Measurements from ENCODE around the gene SLC27A2. TPM values are rescaled to one million over a fixed set of nuclear protein-coding genes. Genes with fewer than 3 reads are reported as not detected.

Gene SLC27A2
- total and polyA plus RNA-seq, 2 donors (not counting 1 experiment from before 2014, with no cell fraction given) = 0.49 to 0.66 TPM

GRCh38 chr15:50206020-50206419, 24.0 kb downstream of the SLC27A2 start:
- Histone ChIP-seq H2AFZ (ENCODE audit: low read length) (no peak overlapping the region), H4K20me1 (ENCODE audit: control insufficient read depth, extremely low read depth, insufficient read depth, low read length) (no peaks in the 10 kb centered on the region), H3K4me3 (replicated peaks in 1 of 4; ENCODE audit: control extremely low read depth in 1 of 4, insufficient read depth in 1 of 4, low read depth in 3 of 4, low read length in 4 of 4) (no peak overlapping the region), H3K9ac (ENCODE audit: insufficient read depth, low read length) (no peak overlapping the region), H3K79me2 (ENCODE audit: control insufficient read depth, insufficient read depth, low read length) (no peaks in the 10 kb centered on the region), H3K36me3 (ENCODE audit: control insufficient read depth, insufficient read depth, low read length) (no peaks in the 10 kb centered on the region), H3K27me3 (ENCODE audit: control insufficient read depth, insufficient read depth, low read length) (peaks cover 12% of the 10 kb centered on the region), H3K27ac (ENCODE audit: insufficient read depth, low read length) (no peak overlapping the region), H3K4me1 (ENCODE audit: control insufficient read depth, extremely low read depth, insufficient read depth, low read length) (no peaks in the 10 kb centered on the region), H3K9me3 (ENCODE audit: control insufficient read depth, insufficient read depth, low read depth, low read length) (no peaks in the 10 kb centered on the region), H3K4me2 (ENCODE audit: extremely low read depth, insufficient read depth, low read length) (no peak overlapping the region)
- no peak for DNase-seq (ENCODE audit: low read depth in 2 of 2)
- no peak for TF ChIP-seq EZH2 (IDR thresholded peaks at IDR 0.05; ENCODE audit: low read length, missing control alignments)
- TF ChIP-seq CTCF (conservative IDR thresholded peaks at IDR 0.05 in 1 of 2, IDR thresholded peaks at IDR 0.05 in 1 of 2; ENCODE audit: low read depth in 1 of 2, low read length in 2 of 2) = no peak

- Histone ChIP-seq H2AFZ (ENCODE audit: low read length) (no peak overlapping the region), H3K4me1 (ENCODE audit: control insufficient read depth, extremely low read depth, insufficient read depth, low read length) (no peaks in the 10 kb centered on the region), H3K36me3 (ENCODE audit: control insufficient read depth, insufficient read depth, low read length) (no peaks in the 10 kb centered on the region), H3K4me2 (ENCODE audit: extremely low read depth, insufficient read depth, low read length) (no peak overlapping the region), H3K79me2 (ENCODE audit: control insufficient read depth, insufficient read depth, low read length) (no peaks in the 10 kb centered on the region), H4K20me1 (ENCODE audit: control insufficient read depth, extremely low read depth, insufficient read depth, low read length) (no peaks in the 10 kb centered on the region), H3K27me3 (ENCODE audit: control insufficient read depth, insufficient read depth, low read length) (peaks cover 12% of the 10 kb centered on the region), H3K9ac (ENCODE audit: insufficient read depth, low read length) (no peak overlapping the region), H3K9me3 (ENCODE audit: control insufficient read depth, insufficient read depth, low read depth, low read length) (no peaks in the 10 kb centered on the region), H3K27ac (ENCODE audit: insufficient read depth, low read length) (no peak overlapping the region), H3K4me3 (replicated peaks in 1 of 4; ENCODE audit: control extremely low read depth in 1 of 4, insufficient read depth in 1 of 4, low read depth in 3 of 4, low read length in 4 of 4) (no peak overlapping the region)
- no peak for DNase-seq (ENCODE audit: low read depth in 2 of 2)
- no peak for TF ChIP-seq CTCF (conservative IDR thresholded peaks at IDR 0.05 in 1 of 2, IDR thresholded peaks at IDR 0.05 in 1 of 2; ENCODE audit: low read depth in 1 of 2, low read length in 2 of 2)
- no peak for TF ChIP-seq EZH2 (IDR thresholded peaks at IDR 0.05; ENCODE audit: low read length, missing control alignments)
Observed at GRCh38 chr15:50209809-50210208, 27.8 kb downstream of the SLC27A2 start.

GRCh38 chr15:50210462-50211157, 28.6 kb downstream of the SLC27A2 start:
- H3K4me1 ChIP-seq (ENCODE audit: control insufficient read depth, extremely low read depth, insufficient read depth, low read length) = no peaks in the 10 kb centered on the region
- H3K79me2 ChIP-seq (ENCODE audit: control insufficient read depth, insufficient read depth, low read length) = no peaks in the 10 kb centered on the region
- H2AFZ ChIP-seq (ENCODE audit: low read length) = no peak overlapping the region
- no peaks in the 10 kb centered on the region for H3K9me3 ChIP-seq (ENCODE audit: control insufficient read depth, insufficient read depth, low read depth, low read length)
- H3K27ac ChIP-seq (ENCODE audit: insufficient read depth, low read length) = no peak overlapping the region
- no peak overlapping the region for H3K9ac ChIP-seq (ENCODE audit: insufficient read depth, low read length)
- H3K4me3 ChIP-seq (replicated peaks in 1 of 4; ENCODE audit: control extremely low read depth in 1 of 4, insufficient read depth in 1 of 4, low read depth in 3 of 4, low read length in 4 of 4) = no peak overlapping the region
- no peak overlapping the region for H3K4me2 ChIP-seq (ENCODE audit: extremely low read depth, insufficient read depth, low read length)
- no peaks in the 10 kb centered on the region for H4K20me1 ChIP-seq (ENCODE audit: control insufficient read depth, extremely low read depth, insufficient read depth, low read length)
- no peak for DNase-seq (ENCODE audit: low read depth in 2 of 2)
- no peaks in the 10 kb centered on the region for H3K36me3 ChIP-seq (ENCODE audit: control insufficient read depth, insufficient read depth, low read length)
- H3K27me3 ChIP-seq (ENCODE audit: control insufficient read depth, insufficient read depth, low read length) = peaks cover 9% of the 10 kb centered on the region
- no peak for TF ChIP-seq CTCF (conservative IDR thresholded peaks at IDR 0.05 in 1 of 2, IDR thresholded peaks at IDR 0.05 in 1 of 2; ENCODE audit: low read depth in 1 of 2, low read length in 2 of 2)
- no peak for TF ChIP-seq EZH2 (IDR thresholded peaks at IDR 0.05; ENCODE audit: low read length, missing control alignments)
